ENCODE measurements around the gene NAV3. TPM values are rescaled to one million over a fixed set of nuclear protein-coding genes. Genes with fewer than 3 reads are reported as not detected.

Gene NAV3
- 10 to 100 TPM in 1 of 2 donors, 1 to 10 TPM in 1; 7.7 to 12.5 TPM for total RNA-seq
- 1 to 10 TPM; 1.6 to 3.5 TPM for polyA plus RNA-seq
- long read RNA-seq, donor 1, result 0 reads
- long read RNA-seq, donor 2, result 0 reads
- long read RNA-seq, donor 3, result 0 reads
- long read RNA-seq, donor 4, result 0 reads
- long read RNA-seq, donor 5, result 0 reads

- no peak for ATAC-seq (ENCODE audit: insufficient read depth, low FRiP score)
- Histone ChIP-seq H3K36me3 (ENCODE audit: control insufficient read depth in 4 of 4, insufficient read depth in 4 of 4, low read length in 4 of 4) (no peaks in the 10 kb centered on the region), H3K4me3 (no peak within 1 kb of the TSS), H3K27ac (ENCODE audit: low read depth in 1 of 2, low read length in 1 of 2) (no peak within 1 kb of the TSS), H3K9ac (ENCODE audit: insufficient read depth in 1 of 2, low read length in 2 of 2) (no peak within 1 kb of the TSS), H3K9me3 (ENCODE audit: control insufficient read depth in 4 of 4, insufficient read depth in 3 of 4, low read length in 3 of 4) (peaks cover 0 to 4% (median 0%) of the 10 kb centered on the region in 4 donors), H3K4me1 (ENCODE audit: control insufficient read depth in 5 of 5, insufficient read depth in 5 of 5, low read length in 5 of 5) (peaks cover 0 to 32% (median 3%) of the 10 kb centered on the region in 5 donors), H3K27me3 (ENCODE audit: control insufficient read depth in 3 of 3, insufficient read depth in 3 of 3, low read length in 2 of 3) (no peaks in the 10 kb centered on the region)
- 18 to 24% methylated on average over 3 of the region's 3 CpGs for WGBS, 2 donors
- TF ChIP-seq, protein P1, sequence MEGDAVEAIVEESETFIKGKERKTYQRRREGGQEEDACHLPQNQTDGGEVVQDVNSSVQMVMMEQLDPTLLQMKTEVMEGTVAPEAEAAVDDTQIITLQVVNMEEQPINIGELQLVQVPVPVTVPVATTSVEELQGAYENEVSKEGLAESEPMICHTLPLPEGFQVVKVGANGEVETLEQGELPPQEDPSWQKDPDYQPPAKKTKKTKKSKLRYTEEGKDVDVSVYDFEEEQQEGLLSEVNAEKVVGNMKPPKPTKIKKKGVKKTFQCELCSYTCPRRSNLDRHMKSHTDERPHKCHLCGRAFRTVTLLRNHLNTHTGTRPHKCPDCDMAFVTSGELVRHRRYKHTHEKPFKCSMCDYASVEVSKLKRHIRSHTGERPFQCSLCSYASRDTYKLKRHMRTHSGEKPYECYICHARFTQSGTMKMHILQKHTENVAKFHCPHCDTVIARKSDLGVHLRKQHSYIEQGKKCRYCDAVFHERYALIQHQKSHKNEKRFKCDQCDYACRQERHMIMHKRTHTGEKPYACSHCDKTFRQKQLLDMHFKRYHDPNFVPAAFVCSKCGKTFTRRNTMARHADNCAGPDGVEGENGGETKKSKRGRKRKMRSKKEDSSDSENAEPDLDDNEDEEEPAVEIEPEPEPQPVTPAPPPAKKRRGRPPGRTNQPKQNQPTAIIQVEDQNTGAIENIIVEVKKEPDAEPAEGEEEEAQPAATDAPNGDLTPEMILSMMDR (IDR thresholded peaks at IDR 0.05; ENCODE audit: control extremely low read depth, extremely low read depth), result no peak
- DNase-seq, result peak; percentile 31 to 93 (median 87)
These were observed at the start of gene NAV3 for GRCh38 chr12:77830583-77831351. TSS of gene NAV3 (plus strand) at chr12:77830894. CDS start at chr12:77831462, 568 bp downstream.

GRCh38 chr12:77782034-77782433 is 48.7 kb upstream of the NAV3 start:
- H3K9ac ChIP-seq (ENCODE audit: insufficient read depth in 1 of 2, low read length in 2 of 2), result no peak overlapping the region
- no peaks in the 10 kb centered on the region for H3K9me3 ChIP-seq (ENCODE audit: control insufficient read depth in 4 of 4, insufficient read depth in 3 of 4, low read length in 3 of 4)
- H3K4me1 ChIP-seq (ENCODE audit: control insufficient read depth in 5 of 5, insufficient read depth in 5 of 5, low read length in 5 of 5), result no peaks in the 10 kb centered on the region
- H3K27me3 ChIP-seq (ENCODE audit: control insufficient read depth in 3 of 3, insufficient read depth in 3 of 3, low read length in 2 of 3), result no peaks in the 10 kb centered on the region
- ATAC-seq (ENCODE audit: insufficient read depth, low FRiP score) (no peak), DNase-seq (no peak)
- no peaks in the 10 kb centered on the region for H3K36me3 ChIP-seq (ENCODE audit: control insufficient read depth in 4 of 4, insufficient read depth in 4 of 4, low read length in 4 of 4)
- no peak overlapping the region for H3K4me3 ChIP-seq
- TF ChIP-seq, protein P1 (IDR thresholded peaks at IDR 0.05; ENCODE audit: control extremely low read depth, extremely low read depth), result no peak
- no peak overlapping the region for H3K27ac ChIP-seq (ENCODE audit: low read depth in 1 of 2, low read length in 1 of 2)
- WGBS, 2 donors, result 54% methylated on average over 2 of the region's 2 CpGs

- no peak overlapping the region for H3K4me3 ChIP-seq
- no peaks in the 10 kb centered on the region for H3K27me3 ChIP-seq (ENCODE audit: control insufficient read depth in 3 of 3, insufficient read depth in 3 of 3, low read length in 2 of 3)
- no peak overlapping the region for H3K9ac ChIP-seq (ENCODE audit: insufficient read depth in 1 of 2, low read length in 2 of 2)
- DNase-seq, result no peak
- WGBS, 2 donors, result 72 to 96% methylated on average over 1 of the region's 1 CpG
- H3K36me3 ChIP-seq (ENCODE audit: control insufficient read depth in 4 of 4, insufficient read depth in 4 of 4, low read length in 4 of 4), result no peaks in the 10 kb centered on the region
- no peak for ATAC-seq (ENCODE audit: insufficient read depth, low FRiP score)
- TF ChIP-seq, protein P1 (IDR thresholded peaks at IDR 0.05; ENCODE audit: control extremely low read depth, extremely low read depth), result no peak
- no peaks in the 10 kb centered on the region for H3K9me3 ChIP-seq (ENCODE audit: control insufficient read depth in 4 of 4, insufficient read depth in 3 of 4, low read length in 3 of 4)
- H3K27ac ChIP-seq (ENCODE audit: low read depth in 1 of 2, low read length in 1 of 2), result no peak overlapping the region
- H3K4me1 ChIP-seq (ENCODE audit: control insufficient read depth in 5 of 5, insufficient read depth in 5 of 5, low read length in 5 of 5), result no peaks in the 10 kb centered on the region
These were observed 47.9 kb upstream of the NAV3 start for GRCh38 chr12:77782766-77783165.

Data from lung (tissue), 16 donors.